GM12865 (cell line): ENCODE results near the gene RAB40B.

Experiments used
- DNase-seq: peaks from one replicate; pipeline ENCODE4 v3.0.0; 2010; ENCODE audit warnings: low read depth
- H3K4me3 ChIP-seq: 2 replicates; pipeline ENCODE4 v1.5.1; 2011; ENCODE audit warnings: mild to moderate bottlenecking, low read depth, low read length, control low read depth
- CTCF ChIP-seq: IDR thresholded peaks from 2 replicates; pipeline ENCODE4 v1.5.1; 2011; ENCODE audit warnings: low read length, control low read depth, low read depth, inconsistent platforms; ENCODE audit not compliant: insufficient read depth; ENCODE audit errors: missing control alignments

RAB40B gene

DNA sequence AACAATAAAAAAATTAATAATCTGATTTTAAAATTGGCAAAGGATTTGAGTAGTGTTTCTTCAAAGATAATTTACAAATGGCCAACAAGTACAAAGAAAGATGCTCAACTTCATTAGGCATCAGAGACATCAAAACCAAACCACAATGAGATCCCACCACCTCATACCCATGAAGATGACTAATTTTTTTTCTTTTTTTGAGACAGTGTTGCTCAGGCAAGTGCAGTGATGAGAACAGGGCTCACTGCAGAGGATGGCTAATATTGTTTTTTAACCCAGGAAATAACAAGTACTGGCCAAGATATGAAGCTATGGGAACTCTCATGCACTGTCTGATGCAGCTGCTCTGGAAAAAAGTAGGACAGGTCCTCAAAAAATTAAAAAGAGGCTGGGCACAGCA is 65.2 kb downstream of the RAB40B start:
- no peak overlapping the region for H3K4me3 ChIP-seq
- no peak for DNase-seq
- TF ChIP-seq CTCF = no peak

GRCh38 chr17:82632451-82632850 is 66.0 kb downstream of the RAB40B start:
- TF ChIP-seq CTCF = no peak
- no peak overlapping the region for H3K4me3 ChIP-seq
- no peak for DNase-seq

GRCh38 chr17:82631544-82631943 is 67.0 kb downstream of the RAB40B start:
- no peak overlapping the region for H3K4me3 ChIP-seq
- DNase-seq = no peak
- TF ChIP-seq CTCF = no peak

- no peak for TF ChIP-seq CTCF
- no peak for DNase-seq
- H3K4me3 ChIP-seq = no peak overlapping the region
Measured at GRCh38 chr17:82630212-82630611, 68.3 kb downstream of the RAB40B start.

DNA sequence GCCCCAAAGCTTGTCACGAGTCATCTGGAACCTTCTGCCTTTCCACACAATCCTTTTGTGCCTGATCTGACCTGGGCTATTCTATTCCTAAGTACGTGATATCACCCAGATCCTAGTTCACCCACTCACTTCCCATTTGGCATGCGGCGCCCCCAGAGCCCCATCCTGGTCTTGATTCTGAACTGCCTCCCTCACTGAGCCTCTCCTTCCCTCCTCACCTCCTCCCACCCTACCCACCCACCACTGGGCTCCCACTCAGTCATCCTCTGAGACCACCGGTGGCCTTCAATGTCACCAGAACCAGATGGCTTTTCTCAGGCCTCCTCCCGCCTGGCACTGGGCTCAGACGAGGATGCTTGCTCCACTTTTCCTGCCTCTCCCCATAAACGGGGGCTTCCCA is 68.8 kb downstream of the RAB40B start:
- TF ChIP-seq CTCF = no peak
- DNase-seq = no peak
- H3K4me3 ChIP-seq = no peak overlapping the region

DNA sequence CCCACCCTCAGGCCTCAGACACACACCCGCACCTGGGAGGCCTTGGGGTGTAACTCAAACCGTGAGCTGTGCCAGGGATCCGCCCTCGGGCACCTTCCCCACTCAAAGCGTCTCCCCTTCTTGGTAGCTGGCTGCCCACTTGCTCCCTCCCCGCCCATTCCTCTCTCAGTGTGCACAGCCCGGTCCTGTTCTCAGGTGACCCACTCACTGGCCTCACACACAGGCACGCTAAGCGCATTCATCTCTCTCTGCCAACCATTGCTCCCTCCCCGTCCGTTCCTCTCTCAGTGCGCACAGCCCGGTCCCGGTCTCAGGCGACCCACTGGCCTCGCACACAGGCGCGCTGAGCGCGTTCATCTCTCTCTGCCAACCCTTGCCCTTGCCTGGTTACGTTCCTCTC is 71.1 kb downstream of the RAB40B start:
- TF ChIP-seq CTCF = no peak
- DNase-seq = no peak
- H3K4me3 ChIP-seq = no peak overlapping the region

GRCh38 chr17:82623707-82624106 is 74.8 kb downstream of the RAB40B start:
- H3K4me3 ChIP-seq = no peak overlapping the region
- no peak for TF ChIP-seq CTCF
- no peak for DNase-seq
